ENCODE data around the gene HIC1.

The HIC1 gene

GRCh38 chr17:2060681-2061440 is 6.0 kb downstream of the HIC1 start:
- no peak for DNase-seq
- ChIA-PET POLR2A (no interaction called here), CTCF (interaction anchor here (0.7 to 3.7 kb wide), 4 partner anchors 8 to 244 kb away, joined by 3 to 11 read pairs (median 4); no protein-coding TSS in a partner anchor)
- no peak overlapping the region for H3K27ac ChIP-seq (ENCODE audit: insufficient read depth in 1 of 2, low read depth in 1 of 2, low read length in 2 of 2, poor library complexity in 1 of 2, severe bottlenecking in 2 of 2)
- WGBS (ENCODE audit: insufficient coverage), result 95% methylated on average over 8 of the region's 21 CpGs
- H3K9me3 ChIP-seq (ENCODE audit: control extremely low read depth in 1 of 5, control insufficient read depth in 4 of 5, insufficient read depth in 2 of 5, low read depth in 1 of 5, low read length in 4 of 5), result no peaks in the 10 kb centered on the region
- H3K36me3 ChIP-seq (ENCODE audit: control insufficient read depth in 4 of 4, insufficient read depth in 4 of 4, low read length in 3 of 4), result peaks cover 0 to 36% (median 26%) of the 10 kb centered on the region in 4 experiments
- H3K4me1 ChIP-seq (ENCODE audit: control extremely low read depth in 1 of 4, control insufficient read depth in 4 of 4, insufficient read depth in 4 of 4, low read length in 3 of 4), result peaks cover 0 to 58% (median 53%) of the 10 kb centered on the region in 4 experiments
- H3K27me3 ChIP-seq (replicated peaks in 2 of 5; ENCODE audit: control insufficient read depth in 4 of 5, insufficient read depth in 5 of 5, low read length in 4 of 5), result peaks cover 0 to 28% (median 9%) of the 10 kb centered on the region in 5 experiments
- no peak overlapping the region for H3K4me3 ChIP-seq (ENCODE audit: control insufficient read depth in 1 of 7, extremely low read depth in 1 of 7, insufficient read depth in 4 of 7, low read depth in 2 of 7, low read length in 6 of 7)

GRCh38 chr17:2061441-2061958 is 6.6 kb downstream of the HIC1 start:
- Histone ChIP-seq H3K27me3 (replicated peaks in 2 of 5; ENCODE audit: control insufficient read depth in 4 of 5, insufficient read depth in 5 of 5, low read length in 4 of 5) (peaks cover 0 to 22% (median 8%) of the 10 kb centered on the region in 5 experiments), H3K4me1 (ENCODE audit: control extremely low read depth in 1 of 4, control insufficient read depth in 4 of 4, insufficient read depth in 4 of 4, low read length in 3 of 4) (peaks cover 0 to 54% (median 47%) of the 10 kb centered on the region in 4 experiments), H3K4me3 (ENCODE audit: control insufficient read depth in 1 of 7, extremely low read depth in 1 of 7, insufficient read depth in 4 of 7, low read depth in 2 of 7, low read length in 6 of 7) (no peak overlapping the region), H3K36me3 (ENCODE audit: control insufficient read depth in 4 of 4, insufficient read depth in 4 of 4, low read length in 3 of 4) (peaks cover 0 to 42% (median 29%) of the 10 kb centered on the region in 4 experiments), H3K27ac (ENCODE audit: insufficient read depth in 1 of 2, low read depth in 1 of 2, low read length in 2 of 2, poor library complexity in 1 of 2, severe bottlenecking in 2 of 2) (no peak overlapping the region), H3K9me3 (ENCODE audit: control extremely low read depth in 1 of 5, control insufficient read depth in 4 of 5, insufficient read depth in 2 of 5, low read depth in 1 of 5, low read length in 4 of 5) (no peaks in the 10 kb centered on the region)
- WGBS (ENCODE audit: insufficient coverage), result 94% methylated on average over 17 of the region's 17 CpGs
- DNase-seq, result no peak
- POLR2A ChIA-PET, result no interaction called here
- CTCF ChIA-PET, result no interaction called here

DNA sequence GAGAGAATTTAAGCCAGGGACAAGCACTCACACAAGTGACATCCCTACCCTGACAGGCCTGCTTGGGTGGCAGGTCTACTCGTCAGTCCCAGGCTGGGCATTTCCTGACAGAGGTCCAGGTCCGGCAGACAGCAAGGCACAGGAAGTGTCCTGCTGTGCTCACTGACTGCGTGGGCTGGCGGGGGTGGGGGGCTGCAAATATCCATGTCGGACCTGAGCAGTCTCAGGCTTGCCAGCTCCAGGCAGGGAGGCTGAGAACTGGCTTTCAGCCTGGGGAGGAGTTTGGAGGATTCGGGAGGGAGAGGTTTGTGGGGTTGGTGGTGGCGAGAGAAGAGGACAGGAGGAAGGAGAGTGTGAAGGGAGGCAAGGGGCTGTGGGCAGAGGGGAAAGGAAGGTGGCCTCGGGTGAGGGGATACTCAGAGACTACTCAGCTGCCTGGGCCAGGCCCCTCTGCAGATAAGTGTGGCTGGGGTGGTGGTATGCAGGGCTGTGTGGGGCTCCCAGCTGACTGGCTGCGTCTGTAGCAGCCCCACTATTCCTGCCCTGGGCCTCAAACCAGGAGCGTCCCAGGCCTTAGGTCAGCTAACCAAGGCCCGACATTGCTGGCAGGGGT is 7.8 kb downstream of the HIC1 start:
- Histone ChIP-seq H3K27ac (ENCODE audit: insufficient read depth in 1 of 2, low read depth in 1 of 2, low read length in 2 of 2, poor library complexity in 1 of 2, severe bottlenecking in 2 of 2) (no peak overlapping the region), H3K9me3 (ENCODE audit: control extremely low read depth in 1 of 5, control insufficient read depth in 4 of 5, insufficient read depth in 2 of 5, low read depth in 1 of 5, low read length in 4 of 5) (no peaks in the 10 kb centered on the region), H3K27me3 (replicated peaks in 2 of 5; ENCODE audit: control insufficient read depth in 4 of 5, insufficient read depth in 5 of 5, low read length in 4 of 5) (peaks cover 0 to 10% (median 5%) of the 10 kb centered on the region in 5 experiments), H3K4me3 (ENCODE audit: control insufficient read depth in 1 of 7, extremely low read depth in 1 of 7, insufficient read depth in 4 of 7, low read depth in 2 of 7, low read length in 6 of 7) (no peak overlapping the region), H3K36me3 (ENCODE audit: control insufficient read depth in 4 of 4, insufficient read depth in 4 of 4, low read length in 3 of 4) (peaks cover 0 to 46% (median 35%) of the 10 kb centered on the region in 4 experiments), H3K4me1 (ENCODE audit: control extremely low read depth in 1 of 4, control insufficient read depth in 4 of 4, insufficient read depth in 4 of 4, low read length in 3 of 4) (peaks cover 0 to 54% (median 44%) of the 10 kb centered on the region in 4 experiments)
- ChIA-PET POLR2A (no interaction called here), CTCF (interaction anchor here (1.5 kb wide), 1 partner anchor 225 kb away, joined by 4 read pairs; no protein-coding TSS in a partner anchor)
- DNase-seq, result no peak
- 65% methylated on average over 6 of the region's 11 CpGs for WGBS (ENCODE audit: insufficient coverage)

GRCh38 chr17:2063261-2064146 is 8.6 kb downstream of the HIC1 start:
- H3K4me1 ChIP-seq (ENCODE audit: control extremely low read depth in 1 of 4, control insufficient read depth in 4 of 4, insufficient read depth in 4 of 4, low read length in 3 of 4), result peaks cover 0 to 54% (median 41%) of the 10 kb centered on the region in 4 experiments
- ChIA-PET CTCF (interaction anchor here (1.0 to 3.1 kb wide), 6 partner anchors 9 to 224 kb away, joined by 3 to 12 read pairs (median 4); no protein-coding TSS in a partner anchor), POLR2A (no interaction called here)
- whole genome bisulfite sequencing (ENCODE audit: insufficient coverage), result 96% methylated on average over 12 of the region's 16 CpGs
- H3K4me3 ChIP-seq (ENCODE audit: control insufficient read depth in 1 of 7, extremely low read depth in 1 of 7, insufficient read depth in 4 of 7, low read depth in 2 of 7, low read length in 6 of 7), result no peak overlapping the region
- DNase-seq, result no peak
- peaks cover 0 to 2% (median 0%) of the 10 kb centered on the region in 5 experiments for H3K27me3 ChIP-seq (replicated peaks in 2 of 5; ENCODE audit: control insufficient read depth in 4 of 5, insufficient read depth in 5 of 5, low read length in 4 of 5)
- H3K36me3 ChIP-seq (ENCODE audit: control insufficient read depth in 4 of 4, insufficient read depth in 4 of 4, low read length in 3 of 4), result peaks cover 0 to 46% (median 37%) of the 10 kb centered on the region in 4 experiments
- H3K27ac ChIP-seq (ENCODE audit: insufficient read depth in 1 of 2, low read depth in 1 of 2, low read length in 2 of 2, poor library complexity in 1 of 2, severe bottlenecking in 2 of 2), result no peak overlapping the region
- H3K9me3 ChIP-seq (ENCODE audit: control extremely low read depth in 1 of 5, control insufficient read depth in 4 of 5, insufficient read depth in 2 of 5, low read depth in 1 of 5, low read length in 4 of 5), result no peaks in the 10 kb centered on the region

DNA sequence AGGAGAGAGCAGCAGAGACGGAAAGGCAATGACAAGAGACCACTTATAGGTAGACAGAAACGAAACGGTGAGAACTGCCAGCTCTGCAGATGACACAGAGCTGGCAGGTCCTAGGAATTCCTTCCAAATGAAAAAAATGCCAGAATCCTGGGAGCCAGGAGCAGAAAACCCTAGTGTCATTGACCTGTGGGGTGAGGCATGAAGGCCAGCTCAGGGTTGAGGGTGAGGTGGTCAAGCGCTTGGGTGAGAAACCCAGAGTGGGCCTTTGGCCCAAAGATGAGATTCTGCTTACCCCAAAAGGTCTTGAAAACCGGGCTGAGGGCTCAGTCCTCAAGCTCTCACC is 9.2 kb downstream of the HIC1 start:
- DNase-seq, result no peak
- H3K27ac ChIP-seq (ENCODE audit: insufficient read depth in 1 of 2, low read depth in 1 of 2, low read length in 2 of 2, poor library complexity in 1 of 2, severe bottlenecking in 2 of 2), result no peak overlapping the region
- ChIA-PET POLR2A (no interaction called here), CTCF (interaction anchor here (1.0 to 3.1 kb wide), 7 partner anchors 10 to 224 kb away, joined by 3 to 12 read pairs (median 4); no protein-coding TSS in a partner anchor)
- no peaks in the 10 kb centered on the region for H3K27me3 ChIP-seq (replicated peaks in 2 of 5; ENCODE audit: control insufficient read depth in 4 of 5, insufficient read depth in 5 of 5, low read length in 4 of 5)
- no peaks in the 10 kb centered on the region for H3K9me3 ChIP-seq (ENCODE audit: control extremely low read depth in 1 of 5, control insufficient read depth in 4 of 5, insufficient read depth in 2 of 5, low read depth in 1 of 5, low read length in 4 of 5)
- peaks cover 0 to 52% (median 37%) of the 10 kb centered on the region in 4 experiments for H3K4me1 ChIP-seq (ENCODE audit: control extremely low read depth in 1 of 4, control insufficient read depth in 4 of 4, insufficient read depth in 4 of 4, low read length in 3 of 4)
- peaks cover 0 to 46% (median 37%) of the 10 kb centered on the region in 4 experiments for H3K36me3 ChIP-seq (ENCODE audit: control insufficient read depth in 4 of 4, insufficient read depth in 4 of 4, low read length in 3 of 4)
- WGBS (ENCODE audit: insufficient coverage), result 67% methylated on average over 5 of the region's 5 CpGs
- no peak overlapping the region for H3K4me3 ChIP-seq (ENCODE audit: control insufficient read depth in 1 of 7, extremely low read depth in 1 of 7, insufficient read depth in 4 of 7, low read depth in 2 of 7, low read length in 6 of 7)

DNA sequence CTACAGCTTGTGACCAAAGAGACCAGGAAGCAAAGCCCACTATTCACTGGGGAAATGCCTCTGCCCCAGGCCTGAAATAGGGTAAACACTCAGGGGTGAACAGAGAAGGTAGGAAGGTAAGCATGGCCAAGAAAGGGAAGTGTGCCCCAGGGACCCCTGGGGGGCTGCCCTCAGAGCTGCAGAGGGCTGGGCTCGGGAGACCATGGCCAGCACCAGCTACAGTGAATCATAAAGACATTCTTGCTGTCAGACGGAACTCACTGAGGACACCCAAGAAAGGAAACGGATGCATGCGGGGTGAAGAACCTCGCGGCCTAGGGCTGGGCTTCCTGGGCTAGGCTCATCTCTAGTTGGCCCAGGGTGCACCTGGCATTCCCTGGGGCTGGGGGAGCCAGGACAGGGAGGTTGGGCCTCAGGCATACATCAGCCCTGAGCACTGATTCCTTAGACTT is 9.6 kb downstream of the HIC1 start:
- H3K4me1 ChIP-seq (ENCODE audit: control extremely low read depth in 1 of 4, control insufficient read depth in 4 of 4, insufficient read depth in 4 of 4, low read length in 3 of 4), result peaks cover 0 to 48% (median 33%) of the 10 kb centered on the region in 4 experiments
- no peak overlapping the region for H3K4me3 ChIP-seq (ENCODE audit: control insufficient read depth in 1 of 7, extremely low read depth in 1 of 7, insufficient read depth in 4 of 7, low read depth in 2 of 7, low read length in 6 of 7)
- CTCF ChIA-PET, result interaction anchor here (1.0 to 4.0 kb wide), 8 partner anchors 7 to 183 kb away, joined by 3 to 21 read pairs (median 4); no protein-coding TSS in a partner anchor
- H3K27me3 ChIP-seq (replicated peaks in 2 of 5; ENCODE audit: control insufficient read depth in 4 of 5, insufficient read depth in 5 of 5, low read length in 4 of 5), result no peaks in the 10 kb centered on the region
- POLR2A ChIA-PET, result no interaction called here
- DNase-seq, result no peak
- no peaks in the 10 kb centered on the region for H3K9me3 ChIP-seq (ENCODE audit: control extremely low read depth in 1 of 5, control insufficient read depth in 4 of 5, insufficient read depth in 2 of 5, low read depth in 1 of 5, low read length in 4 of 5)
- 87% methylated on average over 6 of the region's 6 CpGs for WGBS (ENCODE audit: insufficient coverage)
- no peak overlapping the region for H3K27ac ChIP-seq (ENCODE audit: insufficient read depth in 1 of 2, low read depth in 1 of 2, low read length in 2 of 2, poor library complexity in 1 of 2, severe bottlenecking in 2 of 2)
- peaks cover 0 to 46% (median 37%) of the 10 kb centered on the region in 4 experiments for H3K36me3 ChIP-seq (ENCODE audit: control insufficient read depth in 4 of 4, insufficient read depth in 4 of 4, low read length in 3 of 4)
